HG03097 (cell line): ENCODE data around the gene UBE2Z.

Source experiments
- ATAC-seq: cut with Tn5 transposase; IDR thresholded peaks from one replicate; pipeline ENCODE4 v1.9.1; 2021; ENCODE audit not compliant: unreplicated experiment, low FRiP score

UBE2Z gene

DNA sequence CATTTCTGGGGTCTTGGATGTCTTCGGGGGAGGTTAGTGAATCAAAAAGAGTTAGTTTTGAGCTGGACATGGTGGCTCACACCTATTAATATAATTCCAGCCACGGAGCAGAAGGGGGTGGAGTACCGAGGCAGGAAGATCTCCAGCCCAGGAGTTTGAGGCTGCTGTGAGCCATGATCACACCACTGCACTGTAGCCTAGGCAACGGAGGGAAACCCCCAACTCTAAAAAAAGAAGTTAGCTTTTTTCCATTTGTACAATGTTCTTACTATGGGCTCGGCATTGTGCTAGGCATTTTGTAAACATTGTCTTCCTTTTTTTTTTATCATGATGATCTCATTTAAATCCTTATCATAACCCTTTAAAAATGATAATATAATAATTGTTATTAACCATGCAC, 44.7 kb downstream of the UBE2Z start:
- no peak for ATAC-seq

DNA sequence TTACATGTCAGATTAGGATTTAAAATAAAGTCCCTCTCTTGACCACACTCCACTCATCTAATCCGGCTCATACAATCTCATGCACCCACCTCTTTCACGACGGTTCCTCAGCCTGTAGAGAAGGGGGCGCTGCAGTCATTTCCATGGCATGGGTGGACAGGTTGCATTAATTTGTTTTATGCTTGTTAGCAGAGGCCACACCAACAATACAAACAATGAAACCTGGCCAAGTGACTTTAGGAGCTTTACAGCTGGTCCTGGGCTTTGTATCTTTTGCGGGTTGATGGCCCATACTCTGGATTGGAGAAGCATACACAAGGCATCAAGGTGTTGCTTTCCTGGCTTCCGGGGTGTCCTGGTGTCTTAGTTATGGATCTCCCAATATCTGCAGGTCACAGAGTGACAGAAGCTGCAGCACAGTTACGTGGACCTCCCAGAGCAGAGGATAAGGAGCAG, 46.1 kb downstream of the UBE2Z start:
- no peak for ATAC-seq

DNA sequence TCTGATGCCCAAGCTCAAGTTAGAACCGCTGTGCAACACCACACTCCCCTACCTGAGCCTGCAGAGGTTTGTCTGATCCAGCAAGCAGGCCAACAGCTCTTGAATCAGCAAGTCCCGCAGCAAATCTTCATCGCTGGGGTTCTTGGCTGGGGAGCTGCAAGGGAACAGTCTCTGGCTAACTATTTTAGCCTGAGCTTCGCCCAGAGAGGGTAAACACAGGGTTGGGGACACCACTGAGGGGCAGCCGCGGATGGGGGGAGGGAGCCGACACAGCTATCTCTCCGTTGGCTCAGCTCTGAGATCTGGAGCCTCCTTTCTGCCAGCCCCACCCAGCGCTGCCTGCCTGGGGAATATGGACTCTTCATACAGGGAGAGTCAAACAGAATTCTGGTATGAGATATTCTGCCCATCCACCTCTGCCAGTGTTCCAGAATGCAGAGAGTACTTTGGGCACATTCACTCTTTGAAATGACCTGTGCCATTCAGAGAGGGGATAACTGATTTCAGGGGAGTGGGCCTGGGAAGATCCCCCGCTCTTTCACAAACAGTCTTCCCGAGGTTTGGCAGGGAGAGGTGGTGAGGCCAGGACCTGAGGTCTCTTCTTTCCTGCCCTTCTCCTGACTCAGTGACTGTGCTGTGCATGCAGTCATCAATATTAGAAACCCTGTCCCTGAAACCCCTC, 52.8 kb downstream of the UBE2Z start:
- ATAC-seq: no peak

DNA sequence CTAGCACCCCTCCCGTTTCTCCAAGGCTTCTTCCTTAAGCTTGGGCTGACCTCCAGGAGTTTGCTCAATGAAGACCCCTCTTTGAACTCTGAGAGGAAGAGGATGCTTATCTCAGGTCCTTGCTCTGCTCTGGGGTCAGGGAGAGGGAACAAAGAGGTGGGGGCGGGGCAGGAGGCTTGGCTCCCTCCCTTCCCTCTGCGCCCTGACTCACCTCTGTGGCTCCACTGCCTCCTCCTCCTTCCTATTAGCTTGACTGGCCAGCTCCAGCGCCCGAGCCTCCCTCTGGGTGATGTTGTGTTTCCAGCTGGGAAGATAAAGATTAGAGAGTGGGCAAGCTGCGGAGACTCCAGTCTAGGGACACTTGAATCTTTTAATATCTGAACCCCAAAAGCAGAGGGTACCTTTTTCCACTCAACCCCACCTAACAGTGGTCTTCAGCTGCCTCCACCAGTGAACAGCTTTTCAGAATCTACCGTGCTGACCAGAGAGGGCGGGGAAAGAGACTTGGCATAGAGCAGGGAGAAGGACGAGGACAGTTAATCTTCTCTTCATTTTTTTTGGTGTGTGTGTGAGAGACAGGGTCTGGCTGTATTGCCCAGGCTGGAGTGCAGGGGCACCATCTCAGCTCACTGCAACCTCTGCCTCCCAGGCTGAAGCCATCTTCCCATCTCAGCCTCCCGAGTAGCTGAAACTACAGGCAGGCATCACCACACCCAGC, 53.5 kb downstream of the UBE2Z start:
- no peak for ATAC-seq

DNA sequence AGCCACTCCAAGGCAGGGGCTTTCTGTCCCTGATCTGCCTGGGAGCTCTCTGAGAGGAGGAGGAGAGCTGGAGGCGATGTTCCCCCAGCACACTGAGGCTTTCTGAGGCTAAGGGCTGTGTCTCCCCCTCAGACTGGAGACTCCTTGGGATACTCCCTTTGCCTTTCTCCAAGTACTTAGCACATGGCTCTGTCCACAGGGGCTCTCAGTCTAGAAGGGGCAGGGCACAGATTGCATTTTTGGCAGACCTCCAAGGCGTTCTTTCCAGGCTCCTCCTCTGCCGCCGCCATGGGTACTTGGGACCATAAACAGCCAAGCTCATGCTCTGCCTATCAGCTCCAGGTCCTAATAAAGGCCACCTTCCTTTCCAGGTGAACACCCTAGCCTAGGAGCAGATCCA, 62.0 kb downstream of the UBE2Z start:
- no peak for ATAC-seq

DNA sequence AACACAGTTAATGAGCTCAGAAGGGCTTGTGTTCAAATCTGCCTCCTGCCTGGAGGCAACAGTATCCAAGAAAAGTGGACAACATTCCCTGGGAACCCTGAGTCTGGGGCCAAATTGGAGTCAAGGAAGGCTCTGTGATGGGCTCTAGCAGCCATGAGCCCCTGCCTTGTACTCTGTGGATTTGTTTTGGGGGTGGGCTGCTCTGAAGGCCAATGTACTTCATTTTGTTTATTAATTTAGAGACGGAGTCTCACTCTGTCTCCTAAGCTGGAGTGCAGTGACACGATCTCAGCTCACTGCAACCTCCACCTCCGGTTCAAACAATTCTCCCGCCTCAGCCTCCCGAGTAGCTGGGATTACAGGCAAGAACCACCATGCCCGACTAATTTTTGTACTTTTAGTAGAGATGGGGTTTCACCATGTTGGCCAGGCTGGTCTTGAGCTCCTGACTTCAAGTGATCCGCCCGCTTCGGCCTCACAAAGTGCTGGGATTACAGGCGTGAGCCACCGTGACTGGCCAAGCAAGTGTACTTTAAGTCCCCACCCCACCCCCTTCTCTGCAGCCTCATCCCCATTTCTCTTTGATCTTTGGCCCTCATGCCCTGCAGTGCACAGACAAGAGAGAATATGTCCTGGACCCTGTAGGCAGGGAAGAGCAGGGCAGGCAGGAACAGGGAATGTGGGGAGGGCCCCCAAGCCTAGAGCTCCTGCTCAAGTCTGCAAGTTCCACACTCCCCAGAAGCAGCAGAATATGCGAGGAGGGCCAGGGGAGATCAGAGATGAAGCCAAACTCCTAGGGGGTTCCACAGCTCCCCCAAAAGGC, 62.9 kb downstream of the UBE2Z start:
- ATAC-seq: no peak

DNA sequence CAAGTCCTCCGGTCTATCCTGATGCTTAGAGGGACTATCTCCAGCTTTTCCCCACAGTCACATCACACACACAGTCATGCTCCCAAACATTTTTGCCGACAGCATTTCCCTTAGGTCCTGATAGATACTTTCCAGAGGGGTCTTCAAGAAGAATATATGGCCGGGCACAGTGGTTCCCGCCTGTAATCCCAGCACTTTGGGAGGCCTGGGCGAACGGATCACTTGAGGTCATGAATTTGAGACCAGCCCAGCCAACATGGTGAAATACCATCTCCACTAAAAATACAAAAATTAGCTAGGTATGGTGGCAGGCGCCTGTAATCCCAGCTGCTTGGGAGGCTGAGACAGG, 64.5 kb downstream of the UBE2Z start:
- no peak for ATAC-seq

DNA sequence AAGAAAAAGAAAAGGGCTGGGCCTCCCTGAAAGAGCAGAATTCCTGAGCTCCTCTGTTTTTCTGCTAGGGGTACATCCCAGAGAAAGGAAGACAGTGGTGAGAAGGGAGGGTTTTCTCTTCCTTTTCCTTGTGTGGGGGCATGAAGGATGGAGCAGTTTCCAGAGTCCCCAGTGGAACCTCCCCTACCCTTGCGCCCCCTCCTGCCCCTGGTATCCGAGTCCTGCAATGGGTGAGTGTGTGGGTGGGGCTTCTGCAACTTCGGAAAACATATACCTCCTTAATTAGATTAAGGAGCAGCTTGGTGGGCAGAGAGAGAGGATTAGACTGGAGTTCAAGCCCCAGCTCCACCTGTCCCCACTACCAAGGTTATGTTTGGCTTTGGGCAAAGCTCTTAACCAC, 65.6 kb downstream of the UBE2Z start:
- no peak for ATAC-seq
